Stimulated activated CD4-positive, alpha-beta T cell treated with anti-CD3 and anti-CD28 coated beads, Interleukin-15, amount 100 ng/mL, for 48 hours (primary cell): ENCODE measurements around the gene SLC35G1.

ENCODE experiments used
- DNase-seq, 2 donors: peaks; one replicate each; pipeline ENCODE4 v3.0.0-alpha.2; 2020; ENCODE audit warnings: low read depth in 2 of 2

Gene SLC35G1, protein sequence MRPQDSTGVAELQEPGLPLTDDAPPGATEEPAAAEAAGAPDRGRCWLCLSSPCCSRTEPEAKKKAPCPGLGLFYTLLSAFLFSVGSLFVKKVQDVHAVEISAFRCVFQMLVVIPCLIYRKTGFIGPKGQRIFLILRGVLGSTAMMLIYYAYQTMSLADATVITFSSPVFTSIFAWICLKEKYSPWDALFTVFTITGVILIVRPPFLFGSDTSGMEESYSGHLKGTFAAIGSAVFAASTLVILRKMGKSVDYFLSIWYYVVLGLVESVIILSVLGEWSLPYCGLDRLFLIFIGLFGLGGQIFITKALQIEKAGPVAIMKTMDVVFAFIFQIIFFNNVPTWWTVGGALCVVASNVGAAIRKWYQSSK

GRCh38 chr10:93893646-93894515 lies at the start of gene SLC35G1:
Gene SLC35G1, plus strand, starts transcription at chr10:93893978. Its CDS starts 56 bp downstream, at chr10:93894034.
- DNase-seq = peak; percentile 50 to 60

DNA sequence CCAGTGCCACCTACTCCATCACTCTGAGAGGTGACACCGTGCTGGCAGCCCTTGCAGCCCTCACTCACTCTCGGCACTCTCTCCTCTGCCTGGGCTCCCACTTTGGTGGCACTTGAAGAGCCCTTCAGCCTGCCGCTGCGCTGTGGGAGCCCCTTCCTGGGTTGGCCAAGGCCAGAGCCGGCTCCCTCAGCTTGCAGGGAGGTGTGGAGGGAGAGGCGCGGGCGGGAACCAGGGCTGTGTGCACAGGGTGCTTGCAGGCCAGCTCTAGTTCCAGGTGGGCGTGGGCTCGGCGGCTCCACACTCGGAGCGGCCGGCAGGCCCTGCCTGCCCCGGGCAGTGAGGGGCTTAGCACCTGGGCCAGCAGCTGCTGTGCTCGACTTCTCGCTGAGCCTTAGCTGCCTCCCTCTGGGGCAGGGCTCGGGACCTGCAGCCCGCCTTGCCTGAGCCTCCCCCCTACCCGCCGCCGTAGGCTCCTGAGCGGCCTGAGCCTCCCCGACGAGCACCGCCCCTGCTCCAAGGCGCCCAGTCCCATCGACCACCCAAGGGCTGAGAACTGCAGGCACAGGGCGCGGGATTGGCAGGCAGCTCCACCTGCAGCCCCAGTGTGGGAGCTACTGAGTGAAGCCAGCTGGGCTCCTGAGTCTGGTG lies 48.7 kb upstream of the SLC35G1 start:
- DNase-seq = no peak

DNA sequence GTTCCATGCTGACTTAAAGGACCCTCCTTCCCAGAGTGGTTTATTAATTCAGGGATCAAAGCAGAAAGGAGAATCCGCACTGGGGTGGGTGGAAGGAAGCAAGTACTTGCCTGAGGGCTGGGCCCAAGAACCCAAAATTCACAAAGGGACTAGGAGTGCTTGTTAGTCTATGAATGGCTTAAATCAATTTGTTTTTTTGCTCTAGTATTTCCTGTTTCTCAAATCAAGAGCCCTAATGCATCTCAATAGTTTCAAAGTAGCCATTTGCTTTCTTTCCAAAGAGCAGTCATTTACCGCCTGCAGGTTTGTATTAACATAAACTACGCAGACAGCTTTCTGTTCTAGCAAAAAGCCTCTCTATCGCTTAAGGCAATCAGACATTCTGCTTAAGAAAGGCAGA lies 44.2 kb upstream of the SLC35G1 start:
- DNase-seq = no peak

- DNase-seq = no peak
Observed at GRCh38 chr10:93850031-93851015, 43.5 kb upstream of the SLC35G1 start.

- DNase-seq = no peak
Observed at GRCh38 chr10:93851169-93851568, 42.6 kb upstream of the SLC35G1 start.

GRCh38 chr10:93852476-93853095 lies 41.2 kb upstream of the SLC35G1 start:
- DNase-seq = no peak

GRCh38 chr10:93854975-93855374 lies 38.8 kb upstream of the SLC35G1 start:
- no peak for DNase-seq

DNA sequence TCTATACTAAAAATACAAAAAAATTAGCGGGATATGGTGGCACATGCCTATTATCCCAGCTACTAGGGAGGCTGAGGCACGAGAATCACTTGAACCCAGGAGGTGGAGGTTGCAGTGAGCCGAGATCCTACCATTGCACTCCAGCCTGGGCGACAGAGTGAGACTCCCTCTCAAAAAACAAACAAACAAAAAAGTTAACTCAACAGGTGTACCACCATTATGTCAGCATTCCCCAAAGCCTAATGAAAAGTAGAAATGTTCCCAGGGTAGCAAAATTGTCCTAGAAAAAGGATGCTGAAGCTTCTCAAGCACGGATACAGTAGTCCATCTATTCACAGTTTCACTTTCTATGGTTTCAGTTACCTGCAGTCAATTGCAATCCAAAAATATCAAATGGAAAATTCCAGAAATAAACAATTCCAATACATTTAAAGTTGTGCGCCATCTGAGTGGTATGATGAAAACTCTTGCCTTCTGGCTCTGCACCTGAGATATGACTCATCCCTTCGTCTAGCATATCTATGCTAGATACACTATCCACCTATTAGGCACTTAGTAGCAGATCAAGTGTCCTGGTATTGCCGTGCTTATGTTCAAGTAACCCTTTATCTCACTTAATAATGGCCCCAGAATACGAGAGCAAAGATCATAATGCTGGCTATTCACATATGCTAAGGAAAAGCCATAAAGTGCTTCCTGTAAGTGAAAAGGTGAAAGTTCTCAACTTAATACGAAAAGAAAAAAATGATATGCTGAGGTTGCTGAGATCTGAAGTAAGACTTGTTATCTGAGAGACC lies 37.2 kb upstream of the SLC35G1 start:
- no peak for DNase-seq

DNA sequence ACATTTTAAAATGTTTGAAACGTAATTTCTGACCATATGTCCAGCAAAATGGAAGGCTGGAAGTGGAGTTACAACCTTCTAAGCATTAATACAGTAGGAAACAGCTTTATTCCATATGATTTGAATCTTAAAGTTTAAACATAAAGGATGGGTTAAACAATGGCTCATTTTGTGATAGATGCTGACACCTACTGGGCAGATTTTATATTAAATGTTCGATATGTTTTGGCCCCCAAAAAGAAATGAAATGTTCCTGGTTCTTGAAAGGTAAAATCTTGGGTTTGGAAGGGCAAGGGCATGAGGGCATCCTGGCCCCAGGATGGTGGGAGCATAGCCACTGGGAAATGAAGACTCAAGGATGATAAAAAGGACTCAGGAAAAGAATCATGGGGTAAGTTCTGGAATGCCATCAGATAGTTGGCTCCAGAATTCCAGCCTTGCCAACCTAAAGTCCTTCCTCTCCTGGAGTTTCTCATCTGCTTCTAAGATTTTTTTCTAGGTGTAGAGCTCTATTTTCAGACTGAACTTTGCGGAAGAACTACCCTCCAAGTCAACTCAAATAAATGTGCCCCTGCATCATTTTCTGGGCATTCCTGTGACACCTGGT lies 34.6 kb upstream of the SLC35G1 start:
- DNase-seq = no peak

- DNase-seq = no peak
Observed at GRCh38 chr10:93861825-93862224, 32.0 kb upstream of the SLC35G1 start.

- DNase-seq = no peak
Observed at GRCh38 chr10:93865794-93866425, 27.9 kb upstream of the SLC35G1 start.

DNA sequence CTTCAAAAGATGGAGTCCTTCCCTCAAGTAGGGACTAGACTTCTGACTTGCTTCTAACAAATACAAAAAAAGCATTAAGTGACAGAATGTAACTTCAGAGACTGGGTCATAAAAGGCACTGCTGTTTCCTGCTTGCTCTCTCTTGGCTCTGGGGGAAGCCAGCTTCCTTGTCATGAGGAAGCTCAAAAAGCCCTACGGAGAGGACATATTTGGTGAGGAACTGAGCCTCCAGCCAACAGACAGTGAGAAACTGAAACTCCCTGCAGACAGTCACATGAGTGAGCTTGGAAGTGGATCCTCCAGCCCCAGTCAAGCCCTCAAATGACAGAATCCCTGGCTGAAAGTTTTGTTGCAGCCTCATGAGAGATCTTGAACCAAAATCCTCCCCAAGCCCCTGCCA lies 26.3 kb upstream of the SLC35G1 start:
- DNase-seq = no peak

GRCh38 chr10:93871671-93872204 lies 22.0 kb upstream of the SLC35G1 start:
- no peak for DNase-seq

DNA sequence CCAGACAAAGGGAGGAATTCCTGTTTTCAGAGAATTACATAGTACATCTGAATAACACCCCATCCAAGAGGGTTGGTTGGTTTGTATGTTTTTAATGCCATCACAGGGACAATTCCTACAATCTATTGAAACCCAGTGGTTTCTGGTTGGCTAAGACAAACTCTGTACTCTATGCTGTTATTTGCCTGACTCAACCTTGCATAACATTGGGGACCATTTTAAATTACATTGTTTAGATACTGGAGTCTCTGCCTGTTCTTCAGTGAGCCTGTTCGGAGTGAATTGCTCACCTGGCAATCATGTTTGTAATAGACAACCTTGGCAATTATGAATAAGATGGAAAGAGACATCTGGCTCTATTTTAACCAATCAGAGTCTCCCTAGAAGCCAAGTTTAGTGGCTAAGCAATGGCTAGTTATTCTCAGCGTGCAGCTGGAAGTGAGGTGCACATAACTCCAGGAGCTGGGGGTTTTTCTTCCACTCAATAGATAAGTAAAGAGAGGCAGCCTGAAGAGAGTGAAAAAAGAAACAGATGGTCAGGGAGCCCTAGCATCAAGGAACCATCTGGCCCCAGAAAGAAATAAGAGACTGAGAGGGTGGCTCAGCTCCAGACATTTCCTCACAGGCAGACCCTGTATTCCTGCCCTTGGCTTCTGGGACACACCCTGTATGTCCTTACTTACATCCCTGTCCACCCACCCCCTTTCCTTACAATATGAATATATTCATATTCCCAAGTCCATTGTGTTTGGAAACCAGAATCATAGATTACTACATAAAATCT lies 21.2 kb upstream of the SLC35G1 start:
- DNase-seq = no peak

DNA sequence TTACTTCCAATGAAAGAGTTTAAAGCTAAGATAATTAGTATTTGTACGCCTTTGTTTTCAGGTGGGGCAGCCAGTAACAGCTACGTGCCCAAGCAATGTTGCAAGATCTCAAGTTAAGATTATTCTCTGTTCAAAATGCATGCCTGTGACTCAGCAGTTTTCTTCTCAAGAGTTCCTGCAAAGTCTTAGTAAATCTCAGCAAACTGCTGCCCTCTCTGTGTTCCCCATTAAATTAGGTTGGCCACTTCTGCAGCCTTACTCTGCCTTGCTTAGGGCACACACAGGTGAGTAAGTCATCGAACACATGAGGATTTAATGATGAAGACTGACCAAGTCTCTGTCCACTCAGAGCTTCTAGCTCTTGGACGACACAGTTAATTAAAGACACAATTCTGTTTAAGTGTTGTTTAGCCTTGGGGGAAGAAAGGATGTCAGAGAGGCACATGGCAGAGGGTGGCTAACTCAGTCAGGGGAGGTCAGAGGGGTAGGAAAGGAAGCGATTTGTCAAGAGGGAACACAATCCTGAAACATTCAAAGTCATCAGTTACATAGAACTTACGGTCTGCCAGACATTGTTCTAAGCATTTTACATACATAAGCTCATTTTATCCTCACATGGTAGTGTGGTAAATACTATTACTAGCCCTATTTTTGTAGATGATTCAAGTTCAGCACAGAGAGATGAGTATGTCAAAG lies 20.2 kb upstream of the SLC35G1 start:
- DNase-seq = no peak

DNA sequence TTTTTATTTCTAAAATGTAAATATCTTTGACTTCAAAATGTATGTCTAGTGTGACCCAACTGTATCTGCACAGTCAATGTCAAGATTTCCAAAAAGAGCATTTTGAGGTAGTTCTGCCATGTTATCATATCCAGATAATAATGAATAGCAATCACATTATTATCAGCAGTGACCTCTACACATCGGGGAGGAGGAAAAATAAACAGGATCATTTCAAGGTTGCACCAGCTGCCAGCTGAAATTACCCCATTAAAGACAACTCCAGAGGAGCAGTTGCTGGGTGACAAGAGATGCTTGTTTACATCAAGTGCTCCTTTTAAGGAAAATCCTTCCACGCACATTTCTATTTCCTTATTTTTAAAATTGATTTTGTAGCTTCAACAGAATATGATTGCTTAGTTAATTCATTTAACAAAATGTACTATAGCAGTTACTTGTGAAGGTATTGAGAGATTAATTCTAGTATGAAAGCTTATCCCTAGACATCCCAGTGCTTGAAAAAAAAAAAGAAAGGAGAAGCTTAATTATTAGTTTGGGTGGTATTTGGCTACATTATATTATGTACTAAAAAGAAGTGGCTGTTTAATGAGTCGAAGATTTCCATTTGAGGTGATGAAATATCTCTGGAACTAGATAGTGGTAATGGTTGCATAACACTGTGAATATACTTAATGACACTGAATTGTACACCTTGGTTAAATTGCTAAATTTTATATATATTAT lies 19.3 kb upstream of the SLC35G1 start:
- DNase-seq = no peak

- no peak for DNase-seq
Observed at GRCh38 chr10:93875032-93875358, 18.8 kb upstream of the SLC35G1 start.
